Measurements from ENCODE around the gene SCAMP2. TPM values are rescaled to one million over a fixed set of nuclear protein-coding genes. Genes with fewer than 3 reads are reported as not detected.

The SCAMP2 gene
- total and polyA plus RNA-seq, 11 donors, result 25.1 to 90.5 (median 46.0) TPM

GRCh38 chr15:74892313-74892712, 19.1 kb upstream of the SCAMP2 start:
- Histone ChIP-seq H3K36me3 (peaks cover 0 to 32% (median 19%) of the 10 kb centered on the region in 9 donors), H3K27me3 (no peaks in the 10 kb centered on the region), H3K4me3 (no peak overlapping the region), H3K4me1 (peaks cover 2 to 51% (median 25%) of the 10 kb centered on the region in 12 donors), H3K27ac (peak overlapping the region in 5 of 12 donors; percentile 42 to 89 (median 86)), H3K9me3 (no peaks in the 10 kb centered on the region)
- WGBS, 4 donors, result 65 to 76% (median 73%) methylated on average over 2 to 3 of the region's 3 CpGs
- intact Hi-C loops (cut with DNase I), result loop anchor here in 2 of 10 donors (5.0 to 10.0 kb wide), 2 partner anchors 45 to 48 kb away; partner anchors contain the start of gene ULK3 (in 1 of the 2)
- ATAC-seq, result no peak
- peak in 1 of 5 donors; percentile 37 for DNase-seq
- TF ChIP-seq CTCF (IDR thresholded peaks at IDR 0.05), result no peak
- no peak for TF ChIP-seq POLR2A (IDR thresholded peaks at IDR 0.05)

- Histone ChIP-seq H3K27me3 (no peaks in the 10 kb centered on the region), H3K4me1 (peaks cover 2 to 45% (median 24%) of the 10 kb centered on the region in 12 donors), H3K9me3 (no peaks in the 10 kb centered on the region), H3K36me3 (peaks cover 0 to 27% (median 15%) of the 10 kb centered on the region in 9 donors), H3K4me3 (no peak overlapping the region), H3K27ac (peak overlapping the region in 9 of 12 donors; percentile 52 to 89 (median 85))
- intact Hi-C loops (cut with DNase I), result loop anchor here in 2 of 10 donors (5.0 to 10.0 kb wide), 2 partner anchors 44 to 47 kb away; partner anchors contain the start of gene ULK3 (in 1 of the 2)
- TF ChIP-seq CTCF (IDR thresholded peaks at IDR 0.05) (no peak), POLR2A (IDR thresholded peaks at IDR 0.05) (no peak)
- WGBS, 4 donors, result 57 to 67% (median 66%) methylated on average over 3 of the region's 3 CpGs
- ATAC-seq (peak in 3 of 4 donors; percentile 10 to 42 (median 35)), DNase-seq (peak in 1 of 5 donors; percentile 54)
Measured at GRCh38 chr15:74891469-74891868, 18.3 kb upstream of the SCAMP2 start.

GRCh38 chr15:74890665-74890960, 17.4 kb upstream of the SCAMP2 start:
- ATAC-seq (no peak), DNase-seq (no peak)
- TF ChIP-seq CTCF (IDR thresholded peaks at IDR 0.05), result no peak
- no peak for TF ChIP-seq POLR2A (IDR thresholded peaks at IDR 0.05)
- Histone ChIP-seq H3K27ac (peak overlapping the region; percentile 18 to 89 (median 84)), H3K4me1 (peaks cover 2 to 45% (median 25%) of the 10 kb centered on the region in 12 donors), H3K27me3 (no peaks in the 10 kb centered on the region), H3K4me3 (peak overlapping the region; percentile 65 to 96 (median 78)), H3K36me3 (peaks cover 0 to 20% (median 9%) of the 10 kb centered on the region in 9 donors), H3K9me3 (no peaks in the 10 kb centered on the region)
- intact Hi-C loops (cut with DNase I), result loop anchor here in 2 of 10 donors (5.0 to 10.0 kb wide), 2 partner anchors 43 to 46 kb away; partner anchors contain the start of gene ULK3 (in 1 of the 2)
- 3 to 22% (median 10%) methylated on average over 1 of the region's 1 CpG for WGBS, 4 donors

- peak within 1 kb of the TSS; percentile 18 to 89 (median 84) for H3K27ac ChIP-seq
- peak in 1 of 2 donors; percentile 58 for TF ChIP-seq POLR2A (IDR thresholded peaks at IDR 0.05)
- TF ChIP-seq CTCF (IDR thresholded peaks at IDR 0.05), result peak in 2 of 12 donors; percentile 7 to 13
- H3K4me1 ChIP-seq, result peaks cover 2 to 45% (median 25%) of the 10 kb centered on the region in 12 donors
- H3K9me3 ChIP-seq, result no peaks in the 10 kb centered on the region
- DNase-seq, result peak; percentile 86 to 93 (median 90)
- H3K36me3 ChIP-seq, result peaks cover 0 to 17% (median 9%) of the 10 kb centered on the region in 9 donors
- peak within 1 kb of the TSS; percentile 65 to 96 (median 78) for H3K4me3 ChIP-seq
- 1 to 3% (median 3%) methylated on average over 18 to 47 of the region's 47 CpGs for WGBS, 4 donors
- intact Hi-C loops (cut with DNase I), result loop anchor here in 2 of 10 donors (5.0 to 10.0 kb wide), 2 partner anchors 43 to 45 kb away; partner anchors contain the start of gene ULK3 (in 1 of the 2)
- peak; percentile 93 to 97 (median 94) for ATAC-seq
- H3K27me3 ChIP-seq, result no peaks in the 10 kb centered on the region
Measured at GRCh38 chr15:74889883-74890664, 16.9 kb upstream of the SCAMP2 start, which contains the start of gene MPI. Gene MPI (plus strand): TSS chr15:74890042. CDS start chr15:74890074, 32 bp downstream.
